ENCODE measurements around the gene PELI2.

- TF ChIP-seq EZH2 (IDR thresholded peaks at IDR 0.05; ENCODE audit: borderline replicate concordance, low read length) (no peak), CTCF (IDR thresholded peaks at IDR 0.05; ENCODE audit: low read length) (no peak)
Measured at GRCh38 chr14:56212521-56212920, 94.3 kb downstream of the PELI2 start.

Measured in OCI-LY1 (cell line).